Lung (tissue), 12 donors: ENCODE results near the gene ZNF536. TPM values are rescaled to one million over a fixed set of nuclear protein-coding genes. Genes with fewer than 3 reads are reported as not detected.

Experiments used
- ATAC-seq: fragments of 200-7000 bp; cut with Tn5 transposase; one replicate; pipeline ENCODE4 v1.9.1; 2020; ENCODE audit warnings: moderate number of reproducible peaks; ENCODE audit not compliant: insufficient read depth, low FRiP score
- DNase-seq, 3 donors: peaks; one replicate each; pipeline ENCODE4 v3.0.0-alpha.2; 2013 to 2017
- H3K27ac ChIP-seq, 2 donors: one replicate each; pipeline ENCODE4 v1.5.1; 2013; ENCODE audit warnings: mild to moderate bottlenecking in 2 of 2, moderate library complexity in 2 of 2, control low read depth in 1 of 2, inconsistent platforms in 1 of 2, low read depth in 1 of 2, low read length in 1 of 2
- H3K27me3 ChIP-seq, 3 donors: one replicate each; pipeline ENCODE4 v1.5.1; 2013; ENCODE audit warnings: low read length in 2 of 3; ENCODE audit not compliant: control insufficient read depth in 3 of 3, insufficient read depth in 3 of 3
- H3K36me3 ChIP-seq, 4 donors: one replicate each; pipeline ENCODE4 v1.5.1; 2013; ENCODE audit warnings: low read length in 4 of 4, mild to moderate bottlenecking in 1 of 4, moderate library complexity in 1 of 4; ENCODE audit not compliant: control insufficient read depth in 4 of 4, insufficient read depth in 4 of 4
- H3K4me1 ChIP-seq, 5 donors: one replicate each; pipeline ENCODE4 v1.5.1; 2013; ENCODE audit warnings: low read length in 5 of 5, mild to moderate bottlenecking in 2 of 5, moderate library complexity in 1 of 5; ENCODE audit not compliant: control insufficient read depth in 5 of 5, insufficient read depth in 5 of 5
- H3K4me3 ChIP-seq: one replicate; pipeline ENCODE4 v1.5.1; 2013; ENCODE audit warnings: mild to moderate bottlenecking, control low read depth, moderate library complexity
- H3K9ac ChIP-seq, 2 donors: one replicate each; pipeline ENCODE4 v1.5.1; 2013; ENCODE audit warnings: low read length in 2 of 2, control low read depth in 1 of 2; ENCODE audit not compliant: insufficient read depth in 1 of 2
- H3K9me3 ChIP-seq, 4 donors: one replicate each; pipeline ENCODE4 v1.5.1; 2013; ENCODE audit warnings: low read length in 3 of 4, mild to moderate bottlenecking in 1 of 4, moderate library complexity in 1 of 4; ENCODE audit not compliant: control insufficient read depth in 4 of 4, insufficient read depth in 3 of 4
- WGBS, 2 donors: extraction: QIAGEN DNeasy Blood & Tissue Kit; methylation state at CpG; one replicate each; pipeline ENCODE4 v1.1.7; 2013; 5-methylcytosine and 5-hydroxymethylcytosine counted together
- polyA plus RNA-seq, 2 donors: library from polyadenylated mRNA; stranded (reverse); fragments of 200-250 nt; gene quantifications; one replicate each; pipeline ENCODE4 v1.2.1, GENCODE V29; 2013
- total RNA-seq, 2 donors: library from RNA; depleted of rRNA in 1 of 2; stranded (reverse); fragments of >200 nt in 1 of 2; gene quantifications; one replicate each; pipeline ENCODE4 v1.2.1, GENCODE V29; 2014 to 2021
- TF ChIP-seq, protein P1 (sequence below): IDR thresholded peaks from 2 replicates; pipeline ENCODE4 v1.5.1; 2012; ENCODE audit warnings: mild to moderate bottlenecking; ENCODE audit errors: control extremely low read depth, extremely low read depth
- donor health status: control.
- donor health status: control.
- donor health status: Bipolar disorder and iron deficiency.
- donor health status: healthy.
- donor health status: DM: yes; HTN: yes; CAD: no.

Gene ZNF536
- total and polyA plus RNA-seq, 4 donors: 0.07 to 5.6 (median 0.21) TPM

DNA sequence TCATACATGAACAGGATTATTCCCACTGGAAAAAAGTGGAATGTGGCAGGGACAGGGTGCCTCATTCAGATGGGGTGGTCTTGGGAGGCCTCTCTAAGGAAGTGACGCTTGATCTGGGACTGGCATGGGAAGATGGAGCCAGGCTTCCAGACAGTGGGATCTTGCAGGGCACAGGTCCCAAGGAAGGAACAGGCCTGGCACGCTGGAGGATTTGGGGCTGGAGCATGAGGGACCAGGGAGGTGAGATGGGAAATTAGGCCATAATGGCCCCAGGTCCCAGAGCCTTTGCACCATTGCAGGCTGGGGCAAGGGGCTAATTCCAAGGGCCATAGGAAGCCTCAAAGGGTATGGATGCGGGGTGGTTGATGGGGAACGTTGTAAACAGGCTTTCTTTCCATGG, 9.2 kb downstream of the ZNF536 start:
- H3K4me1 ChIP-seq: no peaks in the 10 kb centered on the region
- no peak for ATAC-seq
- peaks cover 0 to 23% (median 0%) of the 10 kb centered on the region in 3 donors for H3K27me3 ChIP-seq
- H3K4me3 ChIP-seq: no peak overlapping the region
- no peak overlapping the region for H3K27ac ChIP-seq
- no peaks in the 10 kb centered on the region for H3K36me3 ChIP-seq
- no peak for DNase-seq
- peaks cover 0 to 4% (median 0%) of the 10 kb centered on the region in 4 donors for H3K9me3 ChIP-seq
- TF ChIP-seq, protein P1, sequence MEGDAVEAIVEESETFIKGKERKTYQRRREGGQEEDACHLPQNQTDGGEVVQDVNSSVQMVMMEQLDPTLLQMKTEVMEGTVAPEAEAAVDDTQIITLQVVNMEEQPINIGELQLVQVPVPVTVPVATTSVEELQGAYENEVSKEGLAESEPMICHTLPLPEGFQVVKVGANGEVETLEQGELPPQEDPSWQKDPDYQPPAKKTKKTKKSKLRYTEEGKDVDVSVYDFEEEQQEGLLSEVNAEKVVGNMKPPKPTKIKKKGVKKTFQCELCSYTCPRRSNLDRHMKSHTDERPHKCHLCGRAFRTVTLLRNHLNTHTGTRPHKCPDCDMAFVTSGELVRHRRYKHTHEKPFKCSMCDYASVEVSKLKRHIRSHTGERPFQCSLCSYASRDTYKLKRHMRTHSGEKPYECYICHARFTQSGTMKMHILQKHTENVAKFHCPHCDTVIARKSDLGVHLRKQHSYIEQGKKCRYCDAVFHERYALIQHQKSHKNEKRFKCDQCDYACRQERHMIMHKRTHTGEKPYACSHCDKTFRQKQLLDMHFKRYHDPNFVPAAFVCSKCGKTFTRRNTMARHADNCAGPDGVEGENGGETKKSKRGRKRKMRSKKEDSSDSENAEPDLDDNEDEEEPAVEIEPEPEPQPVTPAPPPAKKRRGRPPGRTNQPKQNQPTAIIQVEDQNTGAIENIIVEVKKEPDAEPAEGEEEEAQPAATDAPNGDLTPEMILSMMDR: no peak
- H3K9ac ChIP-seq: no peak overlapping the region
- 79 to 81% methylated on average over 4 of the region's 4 CpGs for WGBS, 2 donors

DNA sequence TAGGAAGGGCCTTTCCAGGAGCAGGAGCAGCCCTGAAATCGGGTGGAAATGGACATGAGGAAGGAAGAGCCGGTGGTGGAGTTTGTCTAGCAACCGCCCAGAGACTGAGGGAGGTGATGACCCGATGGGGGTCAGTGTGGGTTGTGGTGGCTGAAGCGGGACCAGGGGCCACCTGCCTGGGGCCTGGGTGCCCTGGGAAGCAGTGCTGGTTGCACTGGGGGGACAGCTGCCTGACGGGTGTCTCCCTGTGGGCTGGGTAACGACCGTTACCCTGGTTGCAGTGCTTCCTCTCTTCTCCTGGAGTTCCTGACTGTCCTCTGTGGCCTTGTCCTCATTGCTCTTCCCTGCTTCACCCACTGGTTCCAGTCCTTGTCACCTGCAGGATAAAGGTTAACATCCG, 13.0 kb downstream of the ZNF536 start:
- Histone ChIP-seq H3K27me3 (peaks cover 0 to 8% (median 0%) of the 10 kb centered on the region in 3 donors), H3K9me3 (peaks cover 0 to 1% (median 0%) of the 10 kb centered on the region in 4 donors), H3K36me3 (no peaks in the 10 kb centered on the region), H3K4me1 (peaks cover 0 to 2% (median 0%) of the 10 kb centered on the region in 5 donors), H3K27ac (no peak overlapping the region), H3K9ac (no peak overlapping the region), H3K4me3 (no peak overlapping the region)
- 81 to 83% methylated on average over 9 of the region's 9 CpGs for WGBS, 2 donors
- ATAC-seq (no peak), DNase-seq (no peak)
- TF ChIP-seq, protein P1: no peak

DNA sequence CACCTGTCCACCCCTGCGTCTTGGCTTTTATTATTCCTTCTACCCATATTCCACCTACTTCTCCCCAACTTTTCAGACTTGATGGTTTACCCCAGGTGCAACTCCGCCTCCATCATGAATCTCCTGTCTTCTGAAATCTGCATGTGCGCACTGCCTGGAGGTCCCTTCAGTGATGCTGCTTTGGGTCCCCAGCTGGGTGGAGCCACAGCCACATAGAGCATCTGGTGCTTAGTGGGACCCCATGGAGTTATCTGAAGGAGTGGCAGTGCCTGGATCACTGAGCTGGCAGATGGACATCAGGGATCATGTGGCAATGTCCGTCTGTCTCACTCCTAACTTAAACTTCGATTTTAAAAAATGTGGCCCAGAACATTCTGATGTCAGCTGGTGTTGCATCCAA, 13.5 kb downstream of the ZNF536 start:
- no peak overlapping the region for H3K27ac ChIP-seq
- no peak for DNase-seq
- TF ChIP-seq, protein P1: no peak
- H3K4me1 ChIP-seq: peaks cover 0 to 2% (median 0%) of the 10 kb centered on the region in 5 donors
- no peak overlapping the region for H3K4me3 ChIP-seq
- H3K9ac ChIP-seq: no peak overlapping the region
- peaks cover 0 to 1% (median 0%) of the 10 kb centered on the region in 4 donors for H3K9me3 ChIP-seq
- no peak for ATAC-seq
- H3K36me3 ChIP-seq: no peaks in the 10 kb centered on the region
- peaks cover 0 to 8% (median 0%) of the 10 kb centered on the region in 3 donors for H3K27me3 ChIP-seq
- WGBS, 2 donors: 84 to 86% methylated on average over 5 of the region's 5 CpGs
